Osteocyte (in vitro differentiated cells): Measurements from ENCODE around the gene CAD. TPM values are rescaled to one million over a fixed set of nuclear protein-coding genes. Genes with fewer than 3 reads are reported as not detected.
A peak's percentile ranks its signal among the peaks of the same experiment; 100 is the strongest.
"Not testable (repeated sequence)": the region's sequence is repeated elsewhere in the genome, so short reads cannot be mapped to it uniquely, and the experiment has no call there.

Experiments
- DNase-seq: peaks from one replicate; pipeline ENCODE4 v3.0.0; 2021; ENCODE audit warnings: mixed read lengths; ENCODE audit not compliant: unreplicated experiment; ENCODE audit errors: extremely low spot score
- H3K27ac Mint-ChIP-seq: one replicate; pipeline ENCODE4 v1.8.0; 2021; ENCODE audit warnings: mild to moderate bottlenecking, mixed read lengths; ENCODE audit not compliant: unreplicated experiment
- H3K27me3 Mint-ChIP-seq: one replicate; pipeline ENCODE4 v1.8.0; 2021; ENCODE audit warnings: mixed read lengths; ENCODE audit not compliant: unreplicated experiment
- H3K36me3 Mint-ChIP-seq: one replicate; pipeline ENCODE4 v1.8.0; 2021; ENCODE audit warnings: mixed read lengths; ENCODE audit not compliant: unreplicated experiment
- H3K4me1 Mint-ChIP-seq: one replicate; pipeline ENCODE4 v1.8.0; 2021; ENCODE audit warnings: mixed read lengths; ENCODE audit not compliant: unreplicated experiment
- H3K4me3 Mint-ChIP-seq: one replicate; pipeline ENCODE4 v1.8.0; 2021; ENCODE audit warnings: mild to moderate bottlenecking, moderate library complexity, mixed read lengths; ENCODE audit not compliant: unreplicated experiment
- H3K9me3 Mint-ChIP-seq: one replicate; pipeline ENCODE4 v1.8.0; 2021; ENCODE audit warnings: mixed read lengths; ENCODE audit not compliant: unreplicated experiment
- total RNA-seq: library from RNA; stranded (reverse); gene quantifications from 2 replicates; pipeline ENCODE4 v1.2.1, GENCODE V29; 2021
- TF ChIP-seq, protein P1 (sequence below): fragments of 200-600 bp; sonication (generic); IDR thresholded peaks from 2 replicates; pipeline ENCODE4 v1.5.0; 2021; ENCODE audit warnings: antibody characterized with exemption, mild to moderate bottlenecking, moderate library complexity

Gene CAD
- total RNA-seq, 1 donor from 2014 or later, result 72.6 TPM

GRCh38 chr2:27191070-27191829, 25.9 kb upstream of the CAD start:
- H3K27me3 Mint-ChIP-seq, result peaks cover 12% of the 10 kb centered on the region
- no peaks in the 10 kb centered on the region for H3K36me3 Mint-ChIP-seq
- H3K9me3 Mint-ChIP-seq, result no peaks in the 10 kb centered on the region
- no peaks in the 10 kb centered on the region for H3K4me1 Mint-ChIP-seq
- H3K4me3 Mint-ChIP-seq, result no peak overlapping the region
- H3K27ac Mint-ChIP-seq, result no peak overlapping the region
- DNase-seq, result no peak
- TF ChIP-seq, protein P1, sequence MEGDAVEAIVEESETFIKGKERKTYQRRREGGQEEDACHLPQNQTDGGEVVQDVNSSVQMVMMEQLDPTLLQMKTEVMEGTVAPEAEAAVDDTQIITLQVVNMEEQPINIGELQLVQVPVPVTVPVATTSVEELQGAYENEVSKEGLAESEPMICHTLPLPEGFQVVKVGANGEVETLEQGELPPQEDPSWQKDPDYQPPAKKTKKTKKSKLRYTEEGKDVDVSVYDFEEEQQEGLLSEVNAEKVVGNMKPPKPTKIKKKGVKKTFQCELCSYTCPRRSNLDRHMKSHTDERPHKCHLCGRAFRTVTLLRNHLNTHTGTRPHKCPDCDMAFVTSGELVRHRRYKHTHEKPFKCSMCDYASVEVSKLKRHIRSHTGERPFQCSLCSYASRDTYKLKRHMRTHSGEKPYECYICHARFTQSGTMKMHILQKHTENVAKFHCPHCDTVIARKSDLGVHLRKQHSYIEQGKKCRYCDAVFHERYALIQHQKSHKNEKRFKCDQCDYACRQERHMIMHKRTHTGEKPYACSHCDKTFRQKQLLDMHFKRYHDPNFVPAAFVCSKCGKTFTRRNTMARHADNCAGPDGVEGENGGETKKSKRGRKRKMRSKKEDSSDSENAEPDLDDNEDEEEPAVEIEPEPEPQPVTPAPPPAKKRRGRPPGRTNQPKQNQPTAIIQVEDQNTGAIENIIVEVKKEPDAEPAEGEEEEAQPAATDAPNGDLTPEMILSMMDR, result peak; percentile 80

DNA sequence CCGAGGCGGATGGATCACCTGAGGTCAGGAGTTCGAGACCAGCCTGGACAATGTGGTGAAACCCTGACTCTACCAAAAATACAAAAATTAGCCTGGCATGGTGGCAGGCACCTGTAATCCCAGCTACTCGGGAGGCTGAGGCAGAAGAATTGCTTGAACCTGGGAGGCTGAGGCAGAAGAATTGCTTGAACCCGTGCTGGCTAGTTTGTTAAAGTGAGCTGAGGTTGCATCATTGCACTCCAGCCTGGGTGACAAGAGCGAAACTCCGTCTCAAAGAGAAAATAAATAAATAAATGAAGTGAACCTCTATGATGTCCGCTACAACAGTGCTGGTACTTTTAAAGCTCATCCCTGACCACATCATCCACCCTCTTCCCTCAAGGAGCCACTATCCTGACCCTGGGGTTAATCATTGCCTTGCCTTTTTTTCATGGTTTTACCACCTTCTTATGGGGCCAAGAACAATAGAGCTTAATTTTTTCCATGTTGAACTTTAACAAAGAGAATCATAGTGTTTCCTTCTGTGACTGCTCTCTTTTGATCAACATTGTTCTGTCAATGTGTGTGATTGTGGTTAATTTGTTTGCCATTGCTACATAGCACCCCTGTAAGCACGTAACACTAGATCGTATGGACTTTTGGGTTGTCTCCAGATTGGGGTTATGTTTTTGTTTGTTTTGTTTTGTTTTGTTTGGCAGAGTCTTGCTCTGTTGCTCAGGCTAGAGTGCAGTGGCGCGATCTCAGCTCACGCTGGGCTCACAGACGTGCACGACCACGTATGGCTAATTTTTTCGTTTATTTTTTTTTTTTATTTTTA, 22.4 kb upstream of the CAD start:
- no peak for DNase-seq
- Mint-ChIP-seq H3K36me3 (no peaks in the 10 kb centered on the region), H3K9me3 (no peaks in the 10 kb centered on the region), H3K27ac (no peak overlapping the region), H3K4me1 (no peaks in the 10 kb centered on the region), H3K4me3 (no peak overlapping the region), H3K27me3 (peaks cover 12% of the 10 kb centered on the region)
- TF ChIP-seq, protein P1, result no peak

GRCh38 chr2:27195799-27196198, 21.4 kb upstream of the CAD start:
- H3K9me3 Mint-ChIP-seq, H3K27ac Mint-ChIP-seq, H3K4me3 Mint-ChIP-seq, H3K4me1 Mint-ChIP-seq, H3K36me3 Mint-ChIP-seq, DNase-seq: not testable (repeated sequence)
- H3K27me3 Mint-ChIP-seq, result peaks cover 12% of the 10 kb centered on the region

DNA sequence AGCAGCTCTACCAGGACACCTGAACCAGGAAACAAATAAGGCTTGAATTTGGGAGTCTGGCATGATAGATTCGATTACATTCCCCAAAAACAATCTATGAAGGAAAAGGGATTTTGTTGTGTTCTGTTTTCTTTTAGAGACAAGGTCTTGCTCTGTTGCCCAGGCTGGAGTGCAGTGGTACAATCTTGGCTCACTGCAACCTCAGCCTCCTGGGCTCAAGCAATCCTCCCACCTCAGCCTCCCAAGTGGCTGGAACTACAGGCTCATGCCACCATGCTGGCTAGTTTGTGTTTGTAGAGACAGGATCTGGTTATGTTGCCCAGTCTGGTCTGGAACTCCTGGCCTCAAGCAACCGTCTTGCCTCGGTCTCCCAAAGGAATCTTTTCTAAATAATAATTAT, 19.1 kb upstream of the CAD start:
- peaks cover 10% of the 10 kb centered on the region for H3K36me3 Mint-ChIP-seq
- H3K27me3 Mint-ChIP-seq, DNase-seq, H3K4me1 Mint-ChIP-seq, H3K27ac Mint-ChIP-seq, H3K9me3 Mint-ChIP-seq, H3K4me3 Mint-ChIP-seq: not testable (repeated sequence)

DNA sequence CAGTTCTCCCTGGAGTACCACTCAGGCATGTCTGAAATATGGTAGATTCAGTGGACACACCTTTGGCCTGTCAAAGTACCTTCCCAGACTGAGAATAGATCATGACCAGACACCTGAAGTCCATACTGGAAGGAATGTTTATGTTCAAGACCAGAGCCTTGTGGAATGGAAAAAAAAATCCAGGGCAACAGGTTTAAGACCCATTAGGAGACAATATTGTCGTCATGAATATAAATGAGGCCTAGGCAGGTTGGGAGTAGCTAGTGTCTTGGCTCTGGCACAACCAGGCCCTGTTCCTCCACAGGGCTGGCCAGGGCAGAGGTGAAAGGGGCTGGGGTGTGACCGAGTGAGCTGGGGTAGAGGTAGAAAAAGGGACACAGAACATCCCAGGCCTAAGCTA, 18.5 kb upstream of the CAD start:
- H3K9me3 Mint-ChIP-seq, result no peaks in the 10 kb centered on the region
- no peak for DNase-seq
- H3K36me3 Mint-ChIP-seq, result peaks cover 14% of the 10 kb centered on the region
- no peak overlapping the region for H3K27ac Mint-ChIP-seq
- H3K4me3 Mint-ChIP-seq, result no peak overlapping the region
- H3K27me3 Mint-ChIP-seq, result peaks cover 2% of the 10 kb centered on the region
- TF ChIP-seq, protein P1, result no peak
- H3K4me1 Mint-ChIP-seq, result no peaks in the 10 kb centered on the region

- DNase-seq, result no peak
- no peaks in the 10 kb centered on the region for H3K9me3 Mint-ChIP-seq
- no peaks in the 10 kb centered on the region for H3K4me1 Mint-ChIP-seq
- H3K27me3 Mint-ChIP-seq, result peaks cover 2% of the 10 kb centered on the region
- H3K36me3 Mint-ChIP-seq, result peaks cover 14% of the 10 kb centered on the region
- TF ChIP-seq, protein P1, result no peak
- H3K27ac Mint-ChIP-seq, result no peak overlapping the region
- no peak overlapping the region for H3K4me3 Mint-ChIP-seq
Measured at GRCh38 chr2:27199241-27199640, 17.9 kb upstream of the CAD start.
